Nephron progenitor cell (in vitro differentiated cells): ENCODE results near the gene CYTH1.

ENCODE experiments used
- DNase-seq: peaks from one replicate; pipeline ENCODE4 v3.0.0; 2021
- H3K27ac Mint-ChIP-seq: 2 replicates; pipeline ENCODE4 v1.8.0; 2021; ENCODE audit warnings: mild to moderate bottlenecking, moderate library complexity, mixed read lengths
- H3K27me3 Mint-ChIP-seq: 2 replicates; pipeline ENCODE4 v1.8.0; 2021; ENCODE audit warnings: mild to moderate bottlenecking, low read depth, mixed read lengths; ENCODE audit not compliant: poor library complexity
- H3K36me3 Mint-ChIP-seq: 2 replicates; pipeline ENCODE4 v1.8.0; 2021; ENCODE audit warnings: low read depth, mixed read lengths
- H3K4me1 Mint-ChIP-seq: 2 replicates; pipeline ENCODE4 v1.8.0; 2021; ENCODE audit warnings: mixed read lengths
- H3K4me3 Mint-ChIP-seq: 2 replicates; pipeline ENCODE4 v1.8.0; 2021; ENCODE audit warnings: mild to moderate bottlenecking, moderate library complexity, mixed read lengths
- H3K9me3 Mint-ChIP-seq: 2 replicates; pipeline ENCODE4 v1.8.0; 2021; ENCODE audit warnings: mild to moderate bottlenecking, moderate library complexity, mixed read lengths
- TF ChIP-seq, protein P1 (sequence below): fragments of 200-600 bp; sonication (generic); IDR thresholded peaks from 2 replicates; pipeline ENCODE4 v1.5.0; 2021; ENCODE audit warnings: antibody characterized with exemption

CYTH1 gene

DNA sequence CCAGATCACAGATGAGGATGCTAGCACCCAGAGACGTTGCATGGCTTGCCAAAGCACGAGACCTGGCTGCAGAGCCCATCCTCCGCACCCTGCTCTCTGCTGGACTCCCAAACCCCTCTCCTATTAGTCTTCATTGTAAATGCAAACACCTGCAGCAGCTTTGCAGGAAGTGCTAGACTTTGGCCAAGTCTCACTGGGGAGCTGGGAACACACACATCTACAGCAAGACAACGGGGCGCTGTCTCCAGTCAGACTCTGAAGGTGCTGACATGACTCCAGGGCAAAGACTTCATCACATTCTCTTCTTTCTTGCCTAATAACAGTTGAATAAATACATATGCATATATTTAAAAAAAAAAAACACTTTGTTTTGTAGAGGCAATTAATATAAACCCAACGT is 43.8 kb downstream of the CYTH1 start:
- H3K4me3 Mint-ChIP-seq, result no peak overlapping the region
- no peaks in the 10 kb centered on the region for H3K36me3 Mint-ChIP-seq
- H3K27me3 Mint-ChIP-seq, result no peaks in the 10 kb centered on the region
- H3K27ac Mint-ChIP-seq, result no peak overlapping the region
- DNase-seq, result no peak
- TF ChIP-seq, protein P1, sequence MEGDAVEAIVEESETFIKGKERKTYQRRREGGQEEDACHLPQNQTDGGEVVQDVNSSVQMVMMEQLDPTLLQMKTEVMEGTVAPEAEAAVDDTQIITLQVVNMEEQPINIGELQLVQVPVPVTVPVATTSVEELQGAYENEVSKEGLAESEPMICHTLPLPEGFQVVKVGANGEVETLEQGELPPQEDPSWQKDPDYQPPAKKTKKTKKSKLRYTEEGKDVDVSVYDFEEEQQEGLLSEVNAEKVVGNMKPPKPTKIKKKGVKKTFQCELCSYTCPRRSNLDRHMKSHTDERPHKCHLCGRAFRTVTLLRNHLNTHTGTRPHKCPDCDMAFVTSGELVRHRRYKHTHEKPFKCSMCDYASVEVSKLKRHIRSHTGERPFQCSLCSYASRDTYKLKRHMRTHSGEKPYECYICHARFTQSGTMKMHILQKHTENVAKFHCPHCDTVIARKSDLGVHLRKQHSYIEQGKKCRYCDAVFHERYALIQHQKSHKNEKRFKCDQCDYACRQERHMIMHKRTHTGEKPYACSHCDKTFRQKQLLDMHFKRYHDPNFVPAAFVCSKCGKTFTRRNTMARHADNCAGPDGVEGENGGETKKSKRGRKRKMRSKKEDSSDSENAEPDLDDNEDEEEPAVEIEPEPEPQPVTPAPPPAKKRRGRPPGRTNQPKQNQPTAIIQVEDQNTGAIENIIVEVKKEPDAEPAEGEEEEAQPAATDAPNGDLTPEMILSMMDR, result no peak
- H3K9me3 Mint-ChIP-seq, result no peaks in the 10 kb centered on the region
- H3K4me1 Mint-ChIP-seq, result peaks cover 50% of the 10 kb centered on the region

DNA sequence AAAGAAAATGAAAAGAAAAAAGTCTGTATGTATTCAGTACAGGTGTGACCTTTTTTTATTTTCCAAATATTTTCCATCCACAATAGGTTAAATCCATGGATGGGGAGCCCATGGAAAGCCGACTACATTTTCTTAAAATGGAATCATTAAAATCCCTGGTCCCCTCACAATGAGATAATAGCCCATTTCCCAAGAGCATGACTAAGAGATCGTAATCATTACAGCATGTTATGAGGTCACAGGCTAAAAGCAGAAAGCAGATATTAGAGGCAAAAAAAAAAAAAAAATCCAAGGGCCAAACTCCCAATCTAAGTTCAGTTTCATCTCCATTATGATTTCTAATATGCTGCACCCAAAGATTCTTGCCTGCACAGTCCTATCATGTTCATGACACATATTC is 44.7 kb downstream of the CYTH1 start:
- DNase-seq, result no peak
- Mint-ChIP-seq H3K9me3 (no peaks in the 10 kb centered on the region), H3K4me3 (no peak overlapping the region), H3K4me1 (peaks cover 56% of the 10 kb centered on the region), H3K27ac (no peak overlapping the region), H3K27me3 (no peaks in the 10 kb centered on the region), H3K36me3 (no peaks in the 10 kb centered on the region)
- TF ChIP-seq, protein P1, result no peak

DNA sequence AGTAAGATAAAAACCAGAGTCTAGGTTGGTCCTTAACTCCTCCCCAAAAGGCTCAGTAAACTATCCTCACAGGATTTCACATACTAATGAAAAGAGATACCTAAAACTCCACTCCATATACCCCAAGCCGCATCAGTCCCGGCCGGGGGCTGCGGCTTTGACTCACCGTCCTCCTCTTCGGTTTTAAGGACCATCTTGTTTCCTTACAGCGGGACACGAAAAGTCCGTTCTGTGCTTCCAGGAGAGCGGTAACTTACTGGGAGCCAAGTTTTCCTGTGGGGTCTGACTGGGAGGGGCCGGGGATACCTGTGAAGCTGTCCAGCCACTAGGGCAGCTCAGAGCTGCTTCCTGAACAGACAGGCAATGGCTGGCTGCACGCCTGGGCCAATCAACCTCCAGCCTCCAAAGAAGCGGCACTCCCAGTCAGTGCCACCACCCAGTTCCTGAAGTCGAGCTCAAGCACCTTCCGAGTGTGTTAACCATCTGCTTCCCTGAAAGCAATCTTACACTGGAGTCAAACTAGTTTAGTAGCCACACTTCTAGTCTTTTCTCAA is 45.5 kb downstream of the CYTH1 start:
- H3K4me1 Mint-ChIP-seq, result peaks cover 55% of the 10 kb centered on the region
- TF ChIP-seq, protein P1, result no peak

DNA sequence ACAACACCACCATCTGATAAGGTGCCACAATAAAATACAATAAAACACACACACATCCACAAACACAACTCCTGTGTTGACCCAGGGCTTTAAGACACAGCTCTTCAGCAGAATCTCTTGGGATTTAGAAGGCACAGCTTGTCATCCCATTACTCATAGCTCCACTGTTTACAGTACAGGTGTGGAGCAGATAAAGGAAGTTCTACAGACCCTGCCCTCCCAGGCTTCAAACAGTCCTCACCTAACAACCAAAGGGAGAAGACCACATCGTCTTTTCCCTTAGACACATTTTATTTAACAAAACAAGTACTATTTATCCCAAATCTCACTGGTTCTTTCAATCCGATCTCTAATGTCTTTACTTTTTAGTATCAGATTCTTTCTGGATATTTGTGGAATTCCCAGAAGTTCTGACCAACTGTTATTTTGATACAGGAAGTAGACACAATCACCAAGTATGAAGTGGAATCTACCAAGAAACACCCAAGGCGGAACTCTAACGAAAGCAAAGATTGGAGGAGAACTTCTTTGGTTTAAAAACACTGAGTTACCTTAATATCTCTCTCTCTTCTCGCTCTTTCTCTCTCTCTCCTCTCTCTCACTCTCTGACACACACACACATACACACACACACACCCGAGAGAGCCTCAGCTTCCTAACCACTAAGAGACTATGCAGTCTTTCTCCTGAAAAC is 46.1 kb downstream of the CYTH1 start:
- H3K27me3 Mint-ChIP-seq, result no peaks in the 10 kb centered on the region
- TF ChIP-seq, protein P1, result no peak
- peak overlapping the region; percentile 9 for H3K27ac Mint-ChIP-seq
- H3K4me1 Mint-ChIP-seq, result peaks cover 56% of the 10 kb centered on the region
- no peak overlapping the region for H3K4me3 Mint-ChIP-seq
- DNase-seq, result no peak
- H3K9me3 Mint-ChIP-seq, result peaks cover 4% of the 10 kb centered on the region
- H3K36me3 Mint-ChIP-seq, result peaks cover 4% of the 10 kb centered on the region

More for the DNA sequence above, 45.5 kb downstream of the CYTH1 start:
- H3K27me3 Mint-ChIP-seq, result no peaks in the 10 kb centered on the region
- H3K36me3 Mint-ChIP-seq, result peaks cover 4% of the 10 kb centered on the region
- H3K4me3 Mint-ChIP-seq, result no peak overlapping the region
- H3K9me3 Mint-ChIP-seq, result peaks cover 4% of the 10 kb centered on the region
- H3K27ac Mint-ChIP-seq, result peak overlapping the region; percentile 9
- DNase-seq, result no peak

DNA sequence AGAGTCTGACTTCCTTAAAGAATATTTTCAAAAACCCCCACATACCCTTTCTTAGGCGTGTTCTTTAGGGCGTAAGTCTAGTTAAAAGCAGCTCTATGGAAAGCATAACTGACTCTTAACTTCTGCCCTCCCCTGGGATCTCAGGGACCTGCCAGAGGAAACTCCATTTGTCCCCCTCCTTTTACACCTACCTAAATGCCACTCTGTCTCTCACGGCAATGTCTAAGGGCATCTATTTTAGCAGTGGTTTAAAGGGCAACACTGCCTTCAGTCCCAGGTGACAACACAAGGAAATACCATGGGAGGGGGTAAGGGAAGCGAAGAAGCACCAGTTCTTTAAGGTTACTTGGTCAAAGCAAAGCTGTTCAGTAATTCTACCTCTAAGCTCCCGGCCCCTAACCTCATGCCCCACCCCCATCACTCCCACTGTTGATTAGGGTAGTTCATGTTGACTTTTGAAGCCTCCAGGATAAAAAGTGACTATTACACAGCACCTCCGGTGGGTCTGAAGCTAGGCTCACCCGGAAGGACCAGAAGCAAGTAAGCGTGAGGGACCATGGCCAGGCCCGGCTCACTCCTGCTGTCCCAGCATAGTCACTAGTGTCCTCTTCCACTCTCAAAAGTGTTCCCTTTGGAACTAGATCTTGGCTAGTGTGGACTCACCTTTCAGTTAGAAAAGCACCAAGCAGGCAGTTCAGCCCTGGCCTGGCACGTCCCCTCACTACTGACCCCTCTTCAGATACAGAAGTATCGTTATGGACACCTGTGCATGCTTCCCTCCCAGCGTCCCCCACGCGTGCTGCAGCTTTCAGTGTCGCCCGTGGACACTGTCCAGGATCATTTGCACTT is 47.1 kb downstream of the CYTH1 start:
- Mint-ChIP-seq H3K9me3 (peaks cover 4% of the 10 kb centered on the region), H3K27me3 (no peaks in the 10 kb centered on the region), H3K4me1 (peaks cover 61% of the 10 kb centered on the region), H3K36me3 (peaks cover 4% of the 10 kb centered on the region), H3K27ac (peak overlapping the region; percentile 50), H3K4me3 (peak overlapping the region; percentile 20)
- DNase-seq, result no peak
- TF ChIP-seq, protein P1, result no peak
